HG02678 (cell line): ENCODE results near the gene C9orf50.

ENCODE experiments used
- ATAC-seq: cut with Tn5 transposase; IDR thresholded peaks from one replicate; pipeline ENCODE4 v1.9.1; 2021; ENCODE audit warnings: mild to moderate bottlenecking, moderate library complexity; ENCODE audit not compliant: unreplicated experiment

Gene C9orf50

DNA sequence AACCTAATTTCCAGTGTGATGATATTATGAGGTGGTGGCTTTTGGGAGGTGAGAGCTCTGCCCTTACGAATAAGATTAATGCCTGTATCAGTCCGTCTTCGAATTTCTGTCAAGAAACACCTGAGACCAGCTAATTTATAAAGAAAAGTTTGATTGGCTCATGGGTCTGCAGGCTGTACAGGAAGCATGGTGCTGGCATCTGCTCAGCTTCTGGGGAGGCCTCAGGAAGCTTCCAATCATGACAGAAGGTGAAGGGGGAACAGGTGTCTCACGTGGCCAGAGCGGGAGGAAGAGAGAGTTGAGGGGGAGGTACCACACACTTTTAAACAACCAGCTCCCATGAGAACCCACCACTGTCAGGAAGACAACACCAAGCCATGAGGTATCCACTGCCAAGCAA lies 46.9 kb downstream of the C9orf50 start:
- no peak for ATAC-seq

DNA sequence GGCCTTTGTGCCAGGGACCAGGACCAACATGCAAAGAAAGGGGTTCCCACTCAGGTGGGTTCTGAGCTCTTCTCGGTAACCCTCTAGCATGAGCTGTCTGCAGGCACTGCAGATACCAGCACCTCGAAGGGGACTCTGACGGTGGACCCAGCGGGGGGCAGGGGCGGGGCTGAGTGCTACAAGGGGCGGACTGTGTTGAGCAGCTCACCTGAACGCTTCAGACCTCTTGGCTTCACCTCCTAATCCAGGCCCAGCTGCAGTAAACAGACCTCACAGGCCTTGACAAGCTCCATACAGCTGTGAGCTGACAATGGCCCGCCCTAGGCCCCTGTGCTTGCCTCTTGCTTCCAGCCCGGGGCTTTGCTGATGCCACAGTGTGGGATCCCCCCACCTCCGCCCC lies 48.4 kb downstream of the C9orf50 start:
- ATAC-seq = no peak

DNA sequence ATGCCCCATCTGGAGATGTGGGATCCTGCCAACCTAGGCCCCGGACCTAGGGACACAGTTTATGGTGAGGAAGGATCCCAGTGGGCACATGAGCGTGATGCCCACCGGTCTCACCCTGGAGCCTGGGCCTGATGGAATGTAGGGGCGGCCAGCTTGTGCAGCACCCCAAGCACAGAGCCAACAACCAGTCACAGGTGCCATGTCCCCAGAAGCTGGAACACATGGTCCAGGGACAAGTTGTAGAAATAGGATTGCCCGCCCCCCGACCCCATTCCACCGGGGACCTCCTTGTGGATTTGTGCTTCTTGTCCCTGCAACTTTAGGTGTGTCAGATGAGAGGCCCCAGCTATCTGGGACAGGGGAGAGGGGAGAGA lies 48.9 kb downstream of the C9orf50 start:
- ATAC-seq = no peak

DNA sequence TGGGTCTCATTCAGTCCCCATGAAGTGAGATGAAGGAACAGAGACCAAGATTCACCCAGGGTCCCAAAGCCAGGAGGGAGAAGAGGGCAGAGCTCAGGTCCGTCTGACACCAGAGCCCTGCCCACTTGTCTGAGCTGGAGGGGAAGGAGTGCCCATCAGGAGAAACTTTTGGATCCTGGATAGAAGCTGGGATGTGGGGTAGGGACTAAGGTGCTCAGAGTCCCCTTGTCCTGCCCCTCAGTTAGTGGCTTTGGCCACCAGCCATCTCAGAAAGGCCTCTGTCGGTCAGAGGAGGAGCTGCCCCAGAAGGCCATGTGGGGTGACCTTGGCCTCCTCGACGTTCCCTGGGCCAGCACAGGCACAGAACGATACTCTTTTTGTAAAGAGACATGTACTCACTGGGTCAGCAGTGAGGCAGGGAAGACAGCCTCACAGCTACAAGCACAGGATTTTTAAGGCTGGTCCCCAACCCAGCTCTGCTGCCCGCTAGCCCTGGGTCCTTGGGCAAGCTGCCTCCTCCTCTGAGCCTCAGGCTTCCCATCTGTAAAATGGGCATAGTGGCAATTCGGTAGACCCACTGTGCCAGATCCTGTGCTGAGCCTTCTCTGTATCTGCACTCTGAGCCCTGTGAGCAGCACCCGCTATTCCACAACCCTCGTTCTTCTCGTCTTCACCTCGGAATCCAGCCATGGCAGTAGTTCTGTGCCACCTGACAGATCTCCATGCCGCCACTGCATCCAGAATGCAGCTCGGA lies 49.4 kb downstream of the C9orf50 start:
- no peak for ATAC-seq

DNA sequence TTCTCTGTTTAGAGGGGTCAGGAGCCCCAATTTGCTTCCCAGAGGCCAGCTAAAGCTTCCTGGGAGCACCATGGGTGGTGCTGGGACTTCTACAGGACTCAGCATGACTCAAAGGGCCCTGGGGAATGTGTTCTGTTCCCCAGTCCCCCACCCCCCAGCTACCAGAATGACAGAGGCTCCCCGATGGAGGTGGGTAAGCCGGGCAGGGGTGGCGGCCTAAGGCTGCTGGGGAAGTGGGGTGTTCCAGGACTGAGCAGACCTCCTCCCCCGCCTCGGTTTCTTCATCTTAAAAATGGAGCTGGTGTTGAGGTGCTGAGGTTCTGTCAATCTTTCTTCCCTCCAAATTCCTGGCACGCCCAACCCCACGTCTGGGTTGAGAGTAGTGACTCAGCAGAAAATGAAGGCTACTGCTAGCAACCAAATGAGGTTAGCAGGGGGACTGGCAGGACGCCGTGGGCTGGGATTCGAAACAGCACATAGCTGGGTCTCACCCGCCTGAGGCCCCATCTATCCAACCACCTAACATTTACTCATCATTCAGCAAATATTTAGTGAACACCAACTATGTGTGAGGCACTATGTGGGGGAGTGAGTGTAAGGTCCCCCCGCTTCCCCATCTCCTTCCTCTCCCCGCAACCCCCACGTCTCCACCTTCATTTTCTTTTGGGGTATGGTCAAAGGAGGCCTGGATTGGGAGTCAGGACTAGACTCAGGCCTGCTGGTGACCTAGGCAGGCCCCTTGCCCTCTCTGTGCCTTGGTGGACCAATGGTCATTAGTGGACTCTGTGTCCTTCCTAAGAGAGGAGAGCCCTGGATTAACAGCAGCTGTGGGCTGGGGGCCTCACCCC lies 50.2 kb downstream of the C9orf50 start:
- ATAC-seq = no peak

DNA sequence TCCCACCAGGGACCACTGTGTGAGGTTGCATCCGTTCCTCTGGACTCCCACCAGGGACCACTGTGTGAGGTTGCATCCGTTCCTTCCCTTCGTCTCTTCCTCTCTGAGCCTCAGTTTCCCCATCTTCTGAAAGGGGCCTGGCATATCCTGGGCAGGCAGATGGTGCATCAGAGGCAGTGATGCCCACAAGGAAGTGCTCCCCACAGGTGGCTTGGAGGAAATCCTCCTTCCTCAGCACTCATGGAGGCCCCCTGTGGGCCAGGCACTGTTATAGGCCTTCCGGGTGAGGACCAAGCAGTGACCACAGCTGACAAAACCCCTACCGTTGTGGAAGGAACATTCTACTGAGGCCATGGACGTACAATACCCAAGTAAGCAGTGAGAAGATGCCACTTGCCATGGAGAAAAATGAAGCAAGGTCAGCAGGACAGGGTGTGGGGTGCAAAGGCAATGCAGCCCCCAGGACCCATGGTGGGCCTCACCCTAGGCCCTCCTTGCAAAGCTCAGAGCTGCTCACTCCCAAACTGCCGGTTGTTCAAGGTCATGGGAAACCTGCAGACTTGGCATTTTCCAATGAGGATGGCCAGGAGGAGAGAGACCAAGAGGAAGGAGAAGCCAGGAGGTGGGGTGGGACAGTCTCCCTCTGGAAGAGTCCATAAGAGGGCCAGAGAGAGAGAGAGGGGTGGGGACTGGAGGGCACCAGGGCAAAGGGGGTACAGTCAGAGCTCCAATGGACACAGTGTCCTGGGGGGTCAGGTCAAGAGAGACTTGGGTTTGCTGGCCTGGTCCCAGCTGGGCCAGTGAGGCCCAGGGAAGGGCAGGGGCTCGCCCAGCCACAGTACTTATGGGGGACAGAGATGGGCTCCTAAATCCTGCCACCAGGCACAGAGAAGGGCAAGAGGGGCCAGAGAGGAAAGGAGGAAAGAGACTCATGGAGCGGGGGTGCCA lies 51.1 kb downstream of the C9orf50 start:
- ATAC-seq = no peak

DNA sequence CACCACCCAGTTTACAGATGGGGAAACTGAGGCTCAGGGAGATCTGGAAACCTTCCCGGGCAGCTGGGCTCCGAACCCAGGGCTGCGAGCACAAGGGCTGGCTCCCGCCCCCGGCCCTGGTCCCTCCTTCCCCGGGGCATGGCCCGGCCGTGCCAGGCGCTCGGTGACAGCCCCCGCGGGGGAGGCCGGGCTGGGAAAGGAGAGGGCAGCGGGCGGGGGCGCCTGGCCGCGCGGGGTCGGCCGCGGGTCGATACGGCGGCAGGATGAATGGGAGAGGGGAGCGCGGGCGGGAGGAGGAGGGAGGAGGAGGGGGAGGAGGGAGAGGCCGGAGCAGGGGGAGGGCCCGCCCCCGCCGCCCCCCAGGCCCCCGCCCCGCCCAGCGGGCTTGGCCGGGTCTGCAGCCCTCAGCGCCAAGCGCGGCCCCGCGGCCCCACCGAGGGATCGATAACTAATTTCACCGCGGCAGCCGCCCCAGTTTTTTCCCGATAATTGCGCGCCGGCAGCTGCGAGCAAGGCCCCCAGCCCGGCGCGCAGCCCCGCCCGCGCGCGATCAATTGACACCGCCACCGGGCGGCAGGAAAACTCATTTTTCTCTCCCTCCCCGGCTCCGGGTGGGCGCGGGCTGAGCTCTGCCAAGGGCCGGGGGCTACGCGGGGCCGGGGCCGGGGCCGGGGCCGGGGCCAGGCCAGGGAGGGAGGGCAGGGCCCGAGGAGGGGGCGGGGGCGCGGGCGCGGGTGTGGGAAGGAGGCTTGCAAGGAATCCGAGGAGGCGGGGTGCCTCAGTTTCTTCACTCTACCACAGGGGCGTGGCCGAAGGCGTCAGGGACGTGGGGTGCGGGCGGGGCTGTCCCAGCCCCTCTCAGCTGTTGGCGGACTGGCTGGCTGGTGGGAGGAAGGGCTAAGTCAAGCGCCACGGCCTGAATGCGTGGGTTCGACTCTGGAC lies 52.1 kb downstream of the C9orf50 start:
- no peak for ATAC-seq

DNA sequence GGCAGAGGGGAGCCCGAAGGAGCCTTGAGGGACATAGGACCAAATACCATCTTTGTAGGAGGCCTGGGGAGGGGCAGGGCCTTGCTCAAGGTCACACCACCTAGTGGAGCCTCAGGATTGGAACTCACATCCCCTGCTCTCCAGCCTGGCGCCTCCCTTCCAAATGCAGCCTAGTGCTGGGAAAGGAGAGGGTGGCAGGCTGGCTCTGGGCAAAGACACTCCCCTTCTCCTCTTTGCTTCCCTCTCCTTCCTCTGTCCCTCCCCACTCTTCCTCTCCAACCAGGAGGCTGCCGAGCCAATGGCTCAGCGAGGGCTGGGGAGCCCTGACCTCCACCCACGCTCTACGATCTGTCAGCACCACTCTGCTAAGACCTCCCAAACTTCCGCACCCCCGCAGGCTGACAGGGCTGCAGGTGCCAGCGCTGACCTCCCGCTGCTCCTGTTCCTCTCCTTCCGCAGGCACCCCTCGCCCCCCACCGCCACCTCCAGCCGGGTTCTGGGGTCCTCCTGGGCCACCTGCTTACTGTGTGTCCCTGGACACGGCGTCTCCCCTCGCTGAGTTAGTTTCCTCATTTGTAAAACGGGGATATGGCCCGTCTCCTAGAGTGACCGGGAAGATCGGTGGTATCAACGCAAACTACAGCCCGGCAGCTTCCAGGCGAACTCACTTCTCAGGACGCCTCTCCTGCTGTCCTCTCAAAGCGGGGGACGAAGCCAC lies 52.9 kb downstream of the C9orf50 start:
- ATAC-seq = no peak

DNA sequence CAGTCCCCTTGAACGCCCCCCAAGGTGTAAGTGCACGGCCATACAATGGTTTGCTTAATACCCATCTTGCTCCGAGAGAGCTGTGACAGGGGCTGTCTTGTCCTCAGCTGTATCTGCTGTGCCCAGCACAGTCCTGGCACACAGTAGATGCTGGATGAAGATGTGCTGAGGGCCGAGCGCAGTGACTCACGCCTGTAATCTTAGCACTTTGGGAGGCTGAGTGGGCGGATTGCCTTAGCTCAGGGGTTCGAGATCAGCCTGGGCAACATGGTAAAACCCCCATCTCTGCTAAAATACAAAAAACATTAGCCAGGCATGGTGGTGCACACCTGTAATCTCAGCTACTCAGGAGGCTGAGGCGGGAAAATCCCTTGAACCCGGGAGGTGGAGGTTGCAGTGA lies 53.6 kb downstream of the C9orf50 start:
- no peak for ATAC-seq

DNA sequence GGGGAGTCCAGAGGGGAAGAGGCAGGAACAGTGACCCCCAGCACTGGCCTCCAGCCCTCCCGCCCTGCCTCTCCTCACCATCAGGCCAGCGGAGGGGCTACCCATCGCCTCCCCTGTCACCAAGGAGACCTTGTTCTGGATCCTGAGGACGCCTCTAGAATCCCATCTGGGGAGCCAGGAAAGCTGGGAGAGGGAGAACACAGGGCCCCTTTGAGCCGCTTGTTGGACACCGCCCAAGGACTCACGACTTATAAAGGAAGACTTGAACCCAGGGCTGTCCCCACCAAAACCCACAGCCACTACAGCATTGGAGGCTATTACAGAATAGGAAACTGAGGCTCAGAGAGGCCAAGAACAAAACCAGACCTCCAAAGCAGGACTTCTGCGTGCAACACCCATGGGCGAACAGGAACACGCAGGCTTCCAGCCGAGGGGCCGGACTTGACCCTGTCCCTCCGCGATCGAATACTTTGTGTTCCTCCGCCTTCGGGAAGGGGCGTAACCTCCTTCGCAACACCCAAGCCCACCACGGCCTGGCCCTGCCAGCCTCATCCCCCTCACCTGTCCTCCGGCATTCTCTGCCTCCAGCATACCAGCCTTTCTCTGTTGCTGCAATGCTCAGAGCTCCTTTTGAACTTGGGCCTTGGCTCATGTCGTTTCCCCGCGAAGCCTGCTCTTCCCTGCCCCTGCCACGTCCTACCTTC lies 54.2 kb downstream of the C9orf50 start:
- no peak for ATAC-seq

DNA sequence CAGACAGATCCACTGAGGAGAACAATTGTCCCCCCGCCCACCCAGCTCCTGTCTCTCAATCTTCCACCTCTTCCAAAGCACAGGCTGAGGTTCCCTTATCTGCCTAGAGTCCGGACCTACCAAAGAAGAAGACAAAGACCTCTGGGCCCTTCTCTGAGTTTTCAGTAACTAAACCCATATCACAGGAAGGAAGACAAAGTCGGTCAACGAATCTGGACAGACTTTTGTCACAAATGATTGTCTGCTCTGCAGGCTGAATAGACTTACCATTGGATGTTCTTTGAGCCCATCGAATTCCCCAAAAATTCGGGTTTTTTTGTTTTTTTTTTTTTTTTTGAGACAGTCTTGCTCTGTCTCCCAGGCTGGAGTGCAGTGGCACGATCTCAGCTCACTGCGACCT lies 58.0 kb downstream of the C9orf50 start:
- ATAC-seq = no peak

DNA sequence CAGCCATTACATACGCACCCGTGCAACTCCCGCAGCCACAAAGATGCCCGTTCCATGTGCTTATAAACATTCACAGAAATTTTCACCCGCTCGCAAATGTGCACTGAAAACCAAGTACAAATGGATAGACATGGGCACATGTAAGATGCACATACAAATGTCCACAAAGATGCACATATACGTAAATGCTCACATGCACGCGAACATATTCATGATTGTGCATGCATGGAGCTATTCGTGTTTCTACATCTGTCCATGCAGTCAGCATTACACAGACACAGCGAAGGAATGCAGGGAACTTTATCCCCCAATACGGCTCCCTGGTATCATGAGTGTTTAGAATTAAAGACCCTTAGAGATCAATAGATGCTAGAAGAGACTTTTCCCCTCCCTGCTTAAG lies 58.4 kb downstream of the C9orf50 start:
- no peak for ATAC-seq
